IPS-20b (cell line): Measurements from ENCODE around the gene DGKI.
"Not testable (repeated sequence)": the region's sequence is repeated elsewhere in the genome, so short reads cannot be mapped to it uniquely, and the experiment has no call there.

Experiments
- H3K27ac ChIP-seq: one replicate; pipeline ENCODE4 v1.5.1; 2013; ENCODE audit warnings: low read length
- H3K27me3 ChIP-seq: 2 replicates; pipeline ENCODE4 v1.6.1; 2013; ENCODE audit warnings: mild to moderate bottlenecking, low read length, inconsistent platforms; ENCODE audit not compliant: insufficient read depth
- H3K36me3 ChIP-seq: 2 replicates; pipeline ENCODE4 v1.6.1; 2013; ENCODE audit warnings: low read depth, mild to moderate bottlenecking, inconsistent platforms, low read length, moderate library complexity; ENCODE audit not compliant: insufficient read depth
- H3K4me1 ChIP-seq: 2 replicates; pipeline ENCODE4 v1.6.1; 2013; ENCODE audit warnings: mild to moderate bottlenecking, control low read depth, inconsistent platforms, low read length, moderate library complexity; ENCODE audit not compliant: insufficient read depth
- H3K4me3 ChIP-seq: 2 replicates; pipeline ENCODE4 v1.5.1; 2013; ENCODE audit warnings: mild to moderate bottlenecking, low read length, inconsistent platforms
- H3K9ac ChIP-seq: 2 replicates; pipeline ENCODE4 v1.6.1; 2013; ENCODE audit warnings: low read depth, mild to moderate bottlenecking, inconsistent platforms, low read length, moderate library complexity
- H3K9me3 ChIP-seq: 2 replicates; pipeline ENCODE4 v1.6.1; 2013; ENCODE audit warnings: mild to moderate bottlenecking, low read depth, low read length, inconsistent platforms; ENCODE audit not compliant: insufficient read depth

DGKI gene

GRCh38 chr7:137717045-137717444, 129.7 kb downstream of the DGKI start:
- H3K27me3 ChIP-seq, result no peaks in the 10 kb centered on the region; the same call in 1 of the 2 replicates
- no peak overlapping the region for H3K27ac ChIP-seq
- no peak overlapping the region for H3K4me3 ChIP-seq
- no peaks in the 10 kb centered on the region for H3K9me3 ChIP-seq
- no peak overlapping the region for H3K9ac ChIP-seq
- no peaks in the 10 kb centered on the region for H3K36me3 ChIP-seq
- peaks cover 24% of the 10 kb centered on the region for H3K4me1 ChIP-seq

- H3K4me3 ChIP-seq, result no peak overlapping the region
- H3K27ac ChIP-seq, result no peak overlapping the region
- peaks cover 24% of the 10 kb centered on the region for H3K4me1 ChIP-seq
- no peaks in the 10 kb centered on the region for H3K9me3 ChIP-seq
- no peaks in the 10 kb centered on the region; the same call in 1 of the 2 replicates for H3K27me3 ChIP-seq
- no peak overlapping the region for H3K9ac ChIP-seq
- no peaks in the 10 kb centered on the region for H3K36me3 ChIP-seq
Observed at GRCh38 chr7:137716061-137716460, 130.7 kb downstream of the DGKI start.

GRCh38 chr7:137715533-137715932, 131.2 kb downstream of the DGKI start:
- H3K27ac ChIP-seq, result no peak overlapping the region
- no peaks in the 10 kb centered on the region; the same call in 1 of the 2 replicates for H3K27me3 ChIP-seq
- H3K9ac ChIP-seq, result no peak overlapping the region
- peaks cover 24% of the 10 kb centered on the region for H3K4me1 ChIP-seq
- H3K4me3 ChIP-seq, result no peak overlapping the region
- H3K9me3 ChIP-seq, result no peaks in the 10 kb centered on the region
- no peaks in the 10 kb centered on the region for H3K36me3 ChIP-seq

DNA sequence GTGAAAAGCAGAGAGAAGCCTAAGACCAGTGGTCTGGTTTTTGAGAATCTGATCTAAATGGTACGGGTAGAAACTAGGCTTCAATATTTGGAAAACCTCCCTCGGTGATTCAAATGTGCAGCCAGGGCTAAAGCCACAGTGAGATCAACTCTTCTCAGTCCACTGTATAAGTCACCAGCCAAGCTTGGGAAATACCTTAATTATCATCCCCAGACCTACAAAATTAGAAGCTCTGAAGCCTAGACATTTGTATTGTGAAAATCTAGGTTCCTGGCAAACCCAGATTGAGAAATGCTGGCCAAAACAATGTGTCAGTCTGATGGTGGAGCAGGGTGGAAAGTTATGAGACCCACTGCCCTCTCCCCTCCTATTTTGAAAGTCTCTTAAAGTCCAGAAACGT, 131.7 kb downstream of the DGKI start:
- Histone ChIP-seq H3K4me3 (no peak overlapping the region), H3K27me3 (no peaks in the 10 kb centered on the region; the same call in 1 of the 2 replicates), H3K36me3 (no peaks in the 10 kb centered on the region), H3K27ac (no peak overlapping the region), H3K9me3 (no peaks in the 10 kb centered on the region), H3K9ac (no peak overlapping the region), H3K4me1 (peaks cover 24% of the 10 kb centered on the region)

DNA sequence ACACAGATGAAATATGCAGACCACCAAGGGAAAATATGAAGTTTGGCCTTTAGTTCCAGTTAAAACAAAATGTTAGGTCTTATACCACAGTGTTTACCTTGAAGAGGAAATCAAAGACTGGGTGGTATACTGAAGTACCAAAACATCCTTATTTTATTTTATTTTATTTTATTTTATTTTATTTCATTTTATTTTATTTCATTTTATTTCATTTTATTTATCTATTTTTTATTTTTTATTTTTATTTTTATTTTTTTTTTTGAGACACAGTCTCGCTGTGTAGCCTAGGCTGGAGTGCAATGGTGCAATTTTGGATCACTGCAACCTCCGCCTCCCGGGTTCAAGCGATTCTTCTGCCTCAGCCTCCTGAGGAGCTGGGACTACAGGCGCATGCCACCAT, 140.4 kb downstream of the DGKI start:
- H3K9me3 ChIP-seq, result peaks cover 19% of the 10 kb centered on the region
- not testable (repeated sequence) for H3K4me1 ChIP-seq, H3K27me3 ChIP-seq, H3K27ac ChIP-seq, H3K36me3 ChIP-seq, H3K9ac ChIP-seq, H3K4me3 ChIP-seq

DNA sequence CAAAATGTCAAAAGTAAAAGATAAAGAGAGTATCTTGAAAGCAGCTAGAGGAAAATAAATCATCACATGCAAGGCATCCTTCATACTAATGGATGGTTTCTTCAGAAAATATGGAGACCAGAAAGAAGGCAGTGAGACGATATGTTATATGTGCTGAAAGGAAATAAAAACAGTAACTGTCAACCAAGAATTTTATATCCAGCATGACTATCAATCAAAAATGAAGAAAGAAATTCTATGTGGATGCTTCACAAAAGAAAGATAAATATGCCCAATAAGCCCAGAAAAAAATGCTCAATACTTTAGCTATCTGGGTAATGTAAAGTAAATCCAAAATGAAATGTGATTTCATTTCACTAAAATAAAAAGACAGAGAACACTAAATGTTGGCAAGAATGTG, 142.1 kb downstream of the DGKI start:
- Histone ChIP-seq H3K9ac (no peak overlapping the region), H3K27me3 (no peaks in the 10 kb centered on the region), H3K4me1 (no peaks in the 10 kb centered on the region), H3K27ac (no peak overlapping the region), H3K36me3 (no peaks in the 10 kb centered on the region), H3K4me3 (no peak overlapping the region), H3K9me3 (peaks cover 19% of the 10 kb centered on the region)

DNA sequence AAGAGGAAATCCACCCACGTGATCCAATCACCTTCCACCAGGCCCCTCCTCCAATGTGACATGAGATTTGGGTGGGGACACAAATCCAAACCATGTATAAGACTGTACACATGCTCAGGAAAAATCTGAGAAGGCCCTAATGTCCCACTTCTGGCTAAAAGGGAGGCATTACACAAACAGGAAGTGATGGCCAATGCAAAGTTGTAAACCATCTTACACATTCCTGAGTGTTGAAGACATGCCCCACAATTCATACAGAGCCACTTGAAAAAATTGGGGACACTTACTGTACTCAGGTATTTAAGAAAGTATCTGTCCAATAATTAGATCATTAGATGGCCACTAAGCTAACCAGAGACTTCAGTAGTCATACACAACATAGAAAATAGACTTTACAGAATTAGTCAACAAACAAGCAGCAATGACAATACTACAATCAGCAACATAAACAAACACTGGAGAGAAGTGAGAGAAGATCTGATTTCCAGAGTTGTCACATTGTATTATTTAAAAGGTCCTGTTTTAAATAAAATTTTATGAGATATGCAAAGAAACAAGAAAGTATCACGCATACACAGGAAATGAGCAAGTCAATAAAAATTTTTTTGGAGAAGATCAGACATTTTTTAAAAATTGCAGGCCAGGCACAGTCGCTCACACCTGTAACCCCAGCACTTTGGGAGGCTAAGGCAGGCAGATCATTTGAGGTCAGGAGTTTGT, 143.3 kb downstream of the DGKI start:
- Histone ChIP-seq H3K4me3 (no peak overlapping the region), H3K27ac (no peak overlapping the region), H3K9ac (no peak overlapping the region), H3K27me3 (no peaks in the 10 kb centered on the region), H3K36me3 (no peaks in the 10 kb centered on the region), H3K4me1 (no peaks in the 10 kb centered on the region), H3K9me3 (peaks cover 19% of the 10 kb centered on the region)

DNA sequence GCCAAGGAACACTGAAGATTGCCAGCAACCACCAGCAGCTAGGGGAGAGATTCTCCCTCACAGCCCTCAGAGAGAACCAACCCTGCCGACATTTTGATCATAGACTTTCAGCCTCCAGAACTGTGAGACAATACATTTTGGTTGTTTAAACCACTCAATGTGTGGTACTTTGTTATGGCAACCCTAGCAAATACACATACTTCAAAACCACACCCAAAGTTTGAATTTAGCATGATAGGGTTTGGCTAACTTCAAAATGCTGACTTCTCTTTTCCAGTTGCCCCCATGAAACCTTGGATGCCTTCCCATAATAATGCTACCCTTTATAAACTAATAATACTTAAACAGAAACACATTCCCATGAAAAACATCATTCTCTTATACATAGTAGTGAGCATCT, 149.8 kb downstream of the DGKI start:
- H3K4me1 ChIP-seq, result no peaks in the 10 kb centered on the region
- H3K9me3 ChIP-seq, result no peaks in the 10 kb centered on the region
- no peak overlapping the region for H3K27ac ChIP-seq
- no peaks in the 10 kb centered on the region for H3K36me3 ChIP-seq
- no peak overlapping the region for H3K4me3 ChIP-seq
- no peaks in the 10 kb centered on the region for H3K27me3 ChIP-seq
- no peak overlapping the region for H3K9ac ChIP-seq

DNA sequence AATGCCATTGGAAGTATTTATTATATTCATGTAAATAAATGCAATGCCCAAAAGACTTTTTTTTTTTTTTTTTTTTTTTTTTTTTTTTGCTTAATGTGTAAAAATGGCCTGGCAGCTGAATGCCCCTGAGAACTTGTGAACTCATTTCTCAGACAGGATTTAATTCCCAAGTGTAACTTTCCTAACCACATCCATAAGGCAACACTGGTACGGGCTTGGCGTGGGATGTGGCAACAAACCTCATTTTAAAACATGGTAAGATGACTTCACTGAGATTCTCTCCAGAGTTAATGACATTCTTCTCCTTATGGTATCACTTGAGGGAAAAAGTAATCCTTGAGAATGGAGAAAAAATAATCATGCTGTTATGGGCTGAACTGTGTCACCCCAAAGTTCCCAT, 150.4 kb downstream of the DGKI start:
- Histone ChIP-seq H3K27ac (no peak overlapping the region), H3K4me3 (no peak overlapping the region), H3K9ac (no peak overlapping the region), H3K9me3 (no peaks in the 10 kb centered on the region), H3K4me1 (no peaks in the 10 kb centered on the region), H3K36me3 (no peaks in the 10 kb centered on the region), H3K27me3 (no peaks in the 10 kb centered on the region)

DNA sequence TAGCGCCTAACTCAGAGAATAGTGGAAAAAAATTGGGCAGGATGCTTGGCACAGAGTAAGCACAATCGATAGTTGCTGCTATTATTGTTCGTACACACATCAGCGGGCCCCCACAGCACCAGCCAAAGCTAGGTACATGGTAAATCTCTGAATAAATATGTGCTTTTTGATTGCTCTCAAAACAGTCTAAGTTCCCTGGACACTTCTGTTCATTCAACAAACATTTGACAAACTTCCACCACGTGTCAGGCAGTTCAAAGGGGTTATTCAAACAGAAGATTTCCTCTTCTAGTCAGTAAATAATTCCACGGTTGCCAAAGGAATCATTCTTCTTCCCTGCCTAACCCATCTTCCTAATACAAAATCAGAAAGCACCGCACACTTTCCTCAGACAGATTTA, 150.8 kb downstream of the DGKI start:
- Histone ChIP-seq H3K4me3 (no peak overlapping the region), H3K36me3 (no peaks in the 10 kb centered on the region), H3K9ac (no peak overlapping the region), H3K27ac (no peak overlapping the region), H3K27me3 (no peaks in the 10 kb centered on the region), H3K9me3 (no peaks in the 10 kb centered on the region), H3K4me1 (no peaks in the 10 kb centered on the region)

DNA sequence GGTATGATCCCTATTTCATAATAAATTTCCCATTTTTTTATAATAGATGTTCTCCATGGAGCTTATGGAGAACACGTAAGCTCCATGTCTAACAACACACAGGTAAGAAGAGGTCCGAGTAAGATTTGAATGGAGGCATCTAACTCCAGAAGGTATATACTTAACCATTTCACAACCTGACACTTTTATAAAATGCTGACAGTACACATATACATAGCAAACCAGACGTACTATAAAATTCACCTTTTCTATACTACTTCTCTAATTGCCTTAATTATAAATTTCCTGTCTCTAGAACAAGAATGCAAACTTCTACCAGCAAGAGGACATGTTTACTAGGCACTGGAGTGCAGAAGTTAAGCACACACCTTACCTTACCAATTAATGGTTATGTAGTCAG, 151.3 kb downstream of the DGKI start:
- H3K36me3 ChIP-seq, result no peaks in the 10 kb centered on the region
- no peak overlapping the region for H3K27ac ChIP-seq
- H3K9ac ChIP-seq, result no peak overlapping the region
- H3K4me3 ChIP-seq, result no peak overlapping the region
- H3K4me1 ChIP-seq, result no peaks in the 10 kb centered on the region
- H3K27me3 ChIP-seq, result no peaks in the 10 kb centered on the region
- H3K9me3 ChIP-seq, result no peaks in the 10 kb centered on the region

DNA sequence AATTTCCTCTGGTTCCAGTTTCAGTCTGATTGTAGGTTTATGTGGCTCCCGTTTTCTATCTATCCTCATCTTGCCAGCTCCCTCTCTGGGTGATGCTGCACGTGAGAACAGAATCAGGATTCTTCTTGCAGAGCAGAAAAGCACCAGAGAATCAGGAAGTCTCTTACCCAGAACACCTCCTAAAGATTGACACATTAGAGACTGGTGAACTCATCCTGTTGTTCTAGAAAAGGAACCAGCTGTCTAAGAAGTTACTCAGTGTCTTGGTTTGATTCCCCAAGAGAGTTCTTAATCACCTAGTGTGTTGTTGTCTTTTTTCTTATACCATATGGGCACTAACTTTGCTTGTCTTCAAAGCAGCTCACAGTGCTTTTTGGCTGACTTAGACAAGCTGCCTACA, 152.4 kb downstream of the DGKI start:
- no peaks in the 10 kb centered on the region for H3K4me1 ChIP-seq
- H3K27me3 ChIP-seq, result no peaks in the 10 kb centered on the region
- H3K4me3 ChIP-seq, result no peak overlapping the region
- no peaks in the 10 kb centered on the region for H3K9me3 ChIP-seq
- no peak overlapping the region for H3K9ac ChIP-seq
- no peaks in the 10 kb centered on the region for H3K36me3 ChIP-seq
- no peak overlapping the region for H3K27ac ChIP-seq
